Tibial nerve (tissue), 3 donors: Measurements from ENCODE around the gene NOVA1.

Experiments used
- POLR2A ChIP-seq, 2 donors: fragments of 450-650 bp; IDR thresholded peaks; one replicate each; pipeline ENCODE4 v1.6.1; 2017; ENCODE audit warnings: antibody characterized with exemption in 2 of 2, mild to moderate bottlenecking in 2 of 2, moderate library complexity in 2 of 2
- TF ChIP-seq, protein P1 (sequence below), 5 experiments: fragments of 200-600 bp in 3 of 5; fragments of 450-650 bp in 2 of 5; sonication (generic) in 3 of 5; IDR thresholded peaks; one replicate each; pipeline ENCODE4 v1.5.1; 2016 to 2019; ENCODE audit warnings: antibody characterized with exemption in 5 of 5, mild to moderate bottlenecking in 3 of 5, moderate library complexity in 2 of 5

- TF ChIP-seq, protein P1, sequence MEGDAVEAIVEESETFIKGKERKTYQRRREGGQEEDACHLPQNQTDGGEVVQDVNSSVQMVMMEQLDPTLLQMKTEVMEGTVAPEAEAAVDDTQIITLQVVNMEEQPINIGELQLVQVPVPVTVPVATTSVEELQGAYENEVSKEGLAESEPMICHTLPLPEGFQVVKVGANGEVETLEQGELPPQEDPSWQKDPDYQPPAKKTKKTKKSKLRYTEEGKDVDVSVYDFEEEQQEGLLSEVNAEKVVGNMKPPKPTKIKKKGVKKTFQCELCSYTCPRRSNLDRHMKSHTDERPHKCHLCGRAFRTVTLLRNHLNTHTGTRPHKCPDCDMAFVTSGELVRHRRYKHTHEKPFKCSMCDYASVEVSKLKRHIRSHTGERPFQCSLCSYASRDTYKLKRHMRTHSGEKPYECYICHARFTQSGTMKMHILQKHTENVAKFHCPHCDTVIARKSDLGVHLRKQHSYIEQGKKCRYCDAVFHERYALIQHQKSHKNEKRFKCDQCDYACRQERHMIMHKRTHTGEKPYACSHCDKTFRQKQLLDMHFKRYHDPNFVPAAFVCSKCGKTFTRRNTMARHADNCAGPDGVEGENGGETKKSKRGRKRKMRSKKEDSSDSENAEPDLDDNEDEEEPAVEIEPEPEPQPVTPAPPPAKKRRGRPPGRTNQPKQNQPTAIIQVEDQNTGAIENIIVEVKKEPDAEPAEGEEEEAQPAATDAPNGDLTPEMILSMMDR (IDR thresholded peaks at IDR 0.05) = no peak
- TF ChIP-seq POLR2A (IDR thresholded peaks at IDR 0.05) = no peak
Measured at GRCh38 chr14:26404927-26405326, 192.9 kb downstream of the NOVA1 start.
